ENCODE measurements around the gene VPS13A.

- TF ChIP-seq, protein P1, sequence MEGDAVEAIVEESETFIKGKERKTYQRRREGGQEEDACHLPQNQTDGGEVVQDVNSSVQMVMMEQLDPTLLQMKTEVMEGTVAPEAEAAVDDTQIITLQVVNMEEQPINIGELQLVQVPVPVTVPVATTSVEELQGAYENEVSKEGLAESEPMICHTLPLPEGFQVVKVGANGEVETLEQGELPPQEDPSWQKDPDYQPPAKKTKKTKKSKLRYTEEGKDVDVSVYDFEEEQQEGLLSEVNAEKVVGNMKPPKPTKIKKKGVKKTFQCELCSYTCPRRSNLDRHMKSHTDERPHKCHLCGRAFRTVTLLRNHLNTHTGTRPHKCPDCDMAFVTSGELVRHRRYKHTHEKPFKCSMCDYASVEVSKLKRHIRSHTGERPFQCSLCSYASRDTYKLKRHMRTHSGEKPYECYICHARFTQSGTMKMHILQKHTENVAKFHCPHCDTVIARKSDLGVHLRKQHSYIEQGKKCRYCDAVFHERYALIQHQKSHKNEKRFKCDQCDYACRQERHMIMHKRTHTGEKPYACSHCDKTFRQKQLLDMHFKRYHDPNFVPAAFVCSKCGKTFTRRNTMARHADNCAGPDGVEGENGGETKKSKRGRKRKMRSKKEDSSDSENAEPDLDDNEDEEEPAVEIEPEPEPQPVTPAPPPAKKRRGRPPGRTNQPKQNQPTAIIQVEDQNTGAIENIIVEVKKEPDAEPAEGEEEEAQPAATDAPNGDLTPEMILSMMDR (IDR thresholded peaks at IDR 0.05), result no peak
- TF ChIP-seq POLR2AphosphoS5 (IDR thresholded peaks at IDR 0.05; ENCODE audit: insufficient read depth in 1 of 2, low read depth in 1 of 2), result no peak
These were observed 15.4 kb upstream of the VPS13A start for GRCh38 chr9:77161966-77162365.
